SU-DHL-6 (cell line): Measurements from ENCODE around the gene PDK3.

ENCODE experiments used
- CTCF ChIP-seq: fragments of 200-600 bp; sonication (generic); IDR thresholded peaks from one replicate; pipeline ENCODE4 v1.5.1; 2017; ENCODE audit warnings: antibody characterized with exemption, mild to moderate bottlenecking, low read length, moderate library complexity; ENCODE audit not compliant: insufficient read depth, poor library complexity, severe bottlenecking
- EZH2phosphoT487 ChIP-seq: fragments of 200-600 bp; sonication (generic), shearing (Covaris generic); conservative IDR thresholded peaks from 2 replicates; pipeline ENCODE4 v1.6.1; 2018; ENCODE audit warnings: mild to moderate bottlenecking, antibody characterized with exemption, low read length, moderate library complexity, mixed read lengths

- TF ChIP-seq CTCF (no peak), EZH2phosphoT487 (no peak)
These were observed 18.5 kb downstream of the PDK3 start for GRCh38 chrX:24483596-24483995.
